Panc1 (cell line): ENCODE results near the gene POU2F1.

Experiments
- CTCF ChIP-seq: fragments of 450-650 bp; IDR thresholded peaks from 2 replicates; pipeline ENCODE4 v1.5.1; 2017; ENCODE audit warnings: mild to moderate bottlenecking
- POLR2AphosphoS5 ChIP-seq: IDR thresholded peaks from 2 replicates; pipeline ENCODE4 v1.6.1; 2012; ENCODE audit warnings: mild to moderate bottlenecking, low read depth, low read length, moderate library complexity
- REST ChIP-seq, 2 experiments: IDR thresholded peaks; 2 replicates each; pipeline ENCODE4 v1.6.1; 2011 to 2012; ENCODE audit warnings: low read depth in 2 of 2, control low read depth in 1 of 2, low read length in 1 of 2, mild to moderate bottlenecking in 1 of 2, moderate library complexity in 1 of 2; ENCODE audit not compliant: insufficient read depth in 1 of 2

- TF ChIP-seq CTCF: no peak
- TF ChIP-seq REST (IDR thresholded peaks at IDR 0.05; ENCODE audit: insufficient read depth in 1 of 2, low read depth in 2 of 2, low read length in 1 of 2): no peak
- no peak for TF ChIP-seq POLR2AphosphoS5
Observed at GRCh38 chr1:167266965-167267364, 46.3 kb downstream of the POU2F1 start.
